Inflammatory macrophage (primary cell): ENCODE results near the gene VWA8.
A peak's percentile ranks its signal among the peaks of the same experiment; 100 is the strongest.
"Not testable (repeated sequence)": the region's sequence is repeated elsewhere in the genome, so short reads cannot be mapped to it uniquely, and the experiment has no call there.

Experiments
- DNase-seq, 2 donors: peaks; one replicate each; pipeline ENCODE4 v3.0.0-alpha.2; 2020 to 2022

Gene VWA8

GRCh38 chr13:41919741-41920487, 41.0 kb downstream of the VWA8 start:
- DNase-seq: no peak

GRCh38 chr13:41919031-41919740, 41.7 kb downstream of the VWA8 start:
- DNase-seq: no peak

- DNase-seq: peak; percentile 35 to 41
These were observed 43.3 kb downstream of the VWA8 start for GRCh38 chr13:41917641-41918040.

- peak; percentile 43 to 62 for DNase-seq
These were observed 44.5 kb downstream of the VWA8 start for GRCh38 chr13:41916173-41916954.

- peak in 1 of 2 donors; percentile 12 for DNase-seq
These were observed 45.8 kb downstream of the VWA8 start for GRCh38 chr13:41915081-41915480.

GRCh38 chr13:41914552-41914951, 46.4 kb downstream of the VWA8 start:
- DNase-seq: no peak

- no peak for DNase-seq
These were observed 51.4 kb downstream of the VWA8 start for GRCh38 chr13:41909506-41909905.

GRCh38 chr13:41905600-41906254, 55.2 kb downstream of the VWA8 start:
- peak; percentile 25 to 38 for DNase-seq

GRCh38 chr13:41900918-41901317, 60.0 kb downstream of the VWA8 start:
- no peak for DNase-seq

GRCh38 chr13:41898411-41898810, 62.5 kb downstream of the VWA8 start:
- DNase-seq: not testable (repeated sequence)

GRCh38 chr13:41897126-41897525, 63.8 kb downstream of the VWA8 start:
- no peak for DNase-seq

GRCh38 chr13:41895478-41895877, 65.4 kb downstream of the VWA8 start:
- DNase-seq: no peak

- DNase-seq: no peak
These were observed 69.8 kb downstream of the VWA8 start for GRCh38 chr13:41891119-41891518.

GRCh38 chr13:41883147-41883546, 77.8 kb downstream of the VWA8 start:
- DNase-seq: no peak

GRCh38 chr13:41881890-41882289, 79.0 kb downstream of the VWA8 start:
- not testable (repeated sequence) for DNase-seq

GRCh38 chr13:41880966-41881365, 79.9 kb downstream of the VWA8 start:
- DNase-seq: no peak

- peak; percentile 90 to 95 for DNase-seq
These were observed 96.3 kb downstream of the VWA8 start for GRCh38 chr13:41864658-41865057.

GRCh38 chr13:41862659-41863058, 98.2 kb downstream of the VWA8 start:
- DNase-seq: not testable (repeated sequence)

- no peak for DNase-seq
These were observed 101.3 kb downstream of the VWA8 start for GRCh38 chr13:41859565-41859964.

GRCh38 chr13:41858780-41859179, 102.1 kb downstream of the VWA8 start:
- DNase-seq: peak; percentile 37 to 83

GRCh38 chr13:41854758-41855157, 106.2 kb downstream of the VWA8 start:
- DNase-seq: no peak

- DNase-seq: peak; percentile 87 to 93
These were observed 109.6 kb downstream of the VWA8 start for GRCh38 chr13:41851351-41851750.
